HG03135 (cell line): ENCODE measurements around the gene TRPM5.

ENCODE experiments used
- ATAC-seq: cut with Tn5 transposase; IDR thresholded peaks from one replicate; pipeline ENCODE4 v1.9.1; 2021; ENCODE audit warnings: mild to moderate bottlenecking, moderate library complexity; ENCODE audit not compliant: unreplicated experiment

TRPM5 gene

DNA sequence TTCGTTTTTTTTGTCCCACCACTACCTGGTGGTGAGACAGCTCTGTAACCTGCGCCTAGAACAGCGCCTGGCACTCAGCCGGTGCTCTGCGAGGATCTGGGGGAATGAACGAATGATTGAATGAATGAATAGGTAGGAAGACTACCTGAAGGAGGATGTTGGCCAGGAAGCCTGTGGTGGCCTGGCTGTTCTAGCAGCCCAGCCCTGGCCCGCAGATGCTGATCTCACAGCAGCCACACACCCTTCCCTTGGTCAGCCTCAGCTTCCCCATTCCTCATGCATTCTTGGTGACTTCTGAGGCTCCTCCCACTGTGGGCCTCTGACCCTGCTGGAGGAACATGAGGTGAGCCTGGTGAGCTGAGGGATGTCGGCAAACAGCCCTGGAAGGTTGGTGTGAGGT lies 3.7 kb downstream of the TRPM5 start:
- ATAC-seq, result no peak

DNA sequence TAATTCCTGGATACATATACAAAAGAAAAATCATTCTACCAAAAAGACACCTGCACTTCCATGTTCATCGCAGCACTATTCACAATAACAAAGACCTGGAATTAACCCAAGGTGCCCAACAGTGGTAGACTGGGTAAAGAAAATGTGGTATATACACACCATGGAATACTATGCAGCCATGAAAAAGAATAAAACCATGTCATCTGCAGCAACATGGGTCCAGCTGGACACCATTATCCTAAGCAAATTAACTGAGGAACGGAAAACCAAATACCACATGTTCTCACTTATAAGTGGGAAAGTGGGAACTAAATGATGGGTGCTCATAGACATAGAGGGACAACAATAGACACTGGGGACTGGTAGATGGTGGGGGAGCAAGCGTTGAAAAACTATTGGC lies 4.5 kb downstream of the TRPM5 start:
- no peak for ATAC-seq

DNA sequence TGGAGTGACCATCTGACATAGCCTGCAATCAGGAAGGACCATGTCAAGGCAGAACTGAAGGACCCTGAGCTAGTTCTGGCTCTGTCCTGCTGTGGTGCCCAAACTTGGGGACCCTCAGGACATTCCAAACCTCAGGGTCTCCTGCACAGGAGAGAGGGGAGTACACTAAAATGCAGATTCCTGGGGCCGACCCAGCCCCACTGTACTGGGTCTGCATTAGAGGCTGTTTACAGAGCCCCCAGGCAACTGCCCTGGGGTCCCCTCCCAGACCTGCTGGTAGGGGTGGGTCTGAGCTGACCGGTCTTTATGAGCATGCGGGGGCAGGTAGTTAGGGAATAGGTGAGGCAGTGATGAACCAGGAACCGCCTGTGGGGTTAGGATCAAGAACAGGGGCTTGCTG lies 6.8 kb downstream of the TRPM5 start:
- no peak for ATAC-seq

DNA sequence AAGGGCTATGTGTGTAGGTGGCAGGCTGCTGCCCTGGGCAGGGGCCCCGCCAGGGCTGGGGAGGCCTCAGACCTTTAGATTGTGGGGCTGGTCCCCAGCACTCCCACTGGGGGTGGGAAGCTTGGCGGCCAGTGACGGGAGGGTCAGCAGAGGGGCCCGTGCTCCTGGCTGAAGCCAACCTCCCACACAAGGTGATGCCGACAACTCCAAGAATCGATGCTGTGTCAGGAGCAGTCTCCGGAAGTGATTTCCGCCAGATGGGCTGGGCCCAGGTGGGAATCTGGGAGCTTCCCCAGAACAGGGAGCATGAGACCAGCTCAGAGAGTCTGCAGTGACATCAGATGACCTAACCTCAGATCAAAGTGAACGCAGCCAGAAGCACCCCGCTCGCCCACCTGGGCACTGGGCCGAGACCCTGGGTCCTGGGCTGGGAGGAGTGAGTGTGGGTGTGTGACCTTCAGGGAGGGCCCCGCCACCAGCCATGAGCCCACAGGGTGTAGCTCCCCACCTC lies 7.7 kb downstream of the TRPM5 start:
- no peak for ATAC-seq

DNA sequence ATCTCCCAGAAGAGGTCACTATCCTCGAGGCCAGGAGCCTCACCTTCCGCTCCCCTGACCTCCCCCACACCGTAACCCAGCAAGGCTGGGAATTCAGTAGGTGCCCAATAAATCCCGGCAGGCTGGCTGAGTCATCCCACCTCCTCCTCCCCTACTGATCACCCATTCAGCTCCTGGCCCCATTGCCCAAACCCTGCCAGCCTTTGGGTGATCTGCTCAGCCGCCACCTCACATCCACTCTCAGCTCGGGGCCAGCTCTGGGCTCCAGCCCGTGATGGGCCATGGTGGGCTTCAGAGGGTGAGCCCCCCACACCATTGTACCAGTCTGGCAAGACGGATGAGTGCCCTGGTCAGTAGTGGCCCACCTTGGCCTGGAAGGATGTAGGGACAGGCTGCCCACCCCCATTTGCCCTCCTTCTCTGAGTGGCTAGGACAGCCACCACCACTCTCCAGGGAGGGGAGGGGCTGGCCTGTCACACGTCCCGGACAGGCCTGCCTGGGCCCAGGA lies 8.2 kb downstream of the TRPM5 start:
- no peak for ATAC-seq

DNA sequence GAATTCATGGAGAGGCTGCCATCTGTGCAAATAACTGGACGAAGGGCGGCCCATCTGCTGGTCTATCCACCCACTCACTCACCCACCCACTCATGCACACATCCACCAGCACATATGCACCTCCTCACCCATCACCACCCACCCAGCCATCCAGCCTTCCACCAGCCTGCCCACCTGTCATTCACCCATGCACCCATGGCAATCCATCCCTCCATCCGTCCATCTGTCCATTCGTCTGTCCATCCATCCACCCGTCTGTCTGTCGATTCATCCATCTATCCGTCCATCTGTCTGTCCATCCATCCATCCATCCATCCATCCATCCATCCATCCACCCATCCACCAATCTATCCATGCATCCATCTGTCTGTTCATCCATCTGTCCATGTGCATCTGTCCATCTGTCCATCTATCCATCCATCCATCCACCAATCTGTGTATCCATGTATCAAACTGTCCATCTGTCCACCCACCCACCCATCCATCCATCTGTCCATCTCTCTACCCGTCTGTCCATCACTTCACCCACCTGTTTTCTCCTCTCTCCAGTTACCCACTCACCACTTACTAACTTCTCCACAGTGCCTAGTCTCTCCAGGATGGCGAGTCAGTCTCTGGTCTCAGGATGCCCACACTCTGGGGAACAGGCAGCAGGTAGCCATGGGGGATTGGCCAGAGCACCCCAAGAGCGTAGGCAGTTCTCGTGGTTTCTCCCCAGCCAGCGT lies 8.9 kb downstream of the TRPM5 start:
- no peak for ATAC-seq

DNA sequence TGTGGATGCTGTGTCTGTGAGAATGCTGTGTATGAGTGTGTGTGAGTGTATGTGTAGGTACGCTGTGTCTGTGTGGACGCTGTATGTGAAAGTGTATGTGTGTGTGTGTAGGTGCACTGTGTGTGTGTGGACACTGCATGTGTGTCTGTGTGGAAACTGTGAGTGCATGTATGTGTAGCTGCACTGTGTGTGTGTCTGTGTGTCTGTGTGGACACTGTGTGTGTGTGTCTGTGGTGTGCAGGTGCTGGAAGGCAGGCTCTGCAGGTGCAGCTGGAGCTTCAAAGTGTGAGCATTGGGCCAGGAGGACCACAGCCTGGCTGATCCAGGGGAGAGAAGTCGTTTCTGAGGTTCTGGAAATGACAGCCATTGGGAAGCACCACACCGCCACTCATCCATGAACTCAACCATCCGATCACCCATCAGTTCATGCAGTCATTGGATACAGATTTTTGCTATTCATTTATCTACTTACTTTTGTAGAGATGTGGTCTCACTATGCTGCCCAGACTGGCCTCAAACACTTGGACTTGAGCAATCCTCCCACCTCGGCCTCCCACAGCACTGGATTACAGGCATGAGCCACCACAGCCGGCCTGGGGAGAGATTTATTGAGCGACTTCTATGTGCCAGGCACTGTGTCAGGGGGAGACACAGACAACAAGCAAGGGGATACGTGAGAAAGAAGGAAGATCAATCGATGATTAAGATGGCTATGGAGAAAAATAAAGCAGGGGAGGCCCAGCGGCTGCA lies 9.6 kb downstream of the TRPM5 start:
- ATAC-seq, result no peak

DNA sequence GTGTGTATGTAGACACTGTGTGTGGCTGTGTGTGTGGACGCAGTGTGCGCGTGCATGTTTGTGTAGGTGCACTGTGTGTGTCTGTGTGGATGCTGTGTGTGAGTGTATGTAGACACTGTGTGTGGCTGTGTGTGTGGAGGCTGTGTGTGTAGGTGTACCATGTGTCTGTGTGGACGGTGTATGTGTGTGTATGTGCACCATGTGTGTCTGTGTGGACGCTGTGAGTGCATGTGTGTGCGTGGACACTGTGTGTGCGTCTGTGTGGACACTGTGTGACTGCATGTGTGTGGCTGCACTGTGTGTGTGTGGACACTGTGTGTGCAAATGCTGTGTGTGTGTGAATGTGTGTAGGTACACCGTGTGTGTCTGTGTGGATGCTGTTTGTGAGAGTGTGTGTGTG lies 10.3 kb downstream of the TRPM5 start:
- ATAC-seq, result no peak

DNA sequence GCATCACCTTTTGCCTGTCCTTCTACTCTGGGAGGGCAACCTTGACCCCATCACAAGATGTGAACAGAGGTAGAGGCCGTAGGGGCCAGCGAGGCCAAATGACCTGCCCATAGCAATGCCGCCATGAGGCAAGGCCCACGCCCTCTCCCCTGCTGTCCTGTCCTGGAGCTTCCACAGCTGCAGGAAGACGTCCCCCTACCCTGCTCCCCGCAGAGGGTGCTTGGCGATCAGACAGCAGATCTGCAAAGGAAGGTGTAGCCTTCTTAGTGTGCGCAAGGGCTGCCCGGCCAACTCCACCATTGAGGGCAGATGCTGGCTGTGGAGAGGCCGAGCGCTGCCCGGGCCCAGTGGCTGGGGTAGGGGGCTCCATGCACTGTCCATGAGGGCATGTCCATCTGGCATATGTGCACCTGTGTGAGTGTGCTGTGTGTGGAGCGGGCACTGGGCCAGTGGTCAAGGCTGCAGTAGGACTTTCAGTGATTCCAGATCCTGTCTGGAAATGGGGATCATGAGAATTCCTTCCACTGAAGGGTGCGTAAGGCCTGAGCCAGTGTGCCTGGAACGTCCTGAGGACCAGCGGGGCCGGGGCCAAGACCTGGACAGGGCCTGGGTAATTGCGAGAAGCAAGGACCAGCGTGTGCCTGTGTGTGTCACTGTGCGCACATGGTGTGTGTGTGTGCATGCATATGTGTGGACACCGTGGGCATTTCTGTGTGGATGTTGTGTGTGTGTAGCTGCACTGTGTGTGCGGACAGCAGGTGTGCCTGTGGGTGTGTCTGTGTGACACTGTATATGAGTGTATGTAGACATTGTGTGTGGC lies 11.0 kb downstream of the TRPM5 start:
- ATAC-seq, result no peak

DNA sequence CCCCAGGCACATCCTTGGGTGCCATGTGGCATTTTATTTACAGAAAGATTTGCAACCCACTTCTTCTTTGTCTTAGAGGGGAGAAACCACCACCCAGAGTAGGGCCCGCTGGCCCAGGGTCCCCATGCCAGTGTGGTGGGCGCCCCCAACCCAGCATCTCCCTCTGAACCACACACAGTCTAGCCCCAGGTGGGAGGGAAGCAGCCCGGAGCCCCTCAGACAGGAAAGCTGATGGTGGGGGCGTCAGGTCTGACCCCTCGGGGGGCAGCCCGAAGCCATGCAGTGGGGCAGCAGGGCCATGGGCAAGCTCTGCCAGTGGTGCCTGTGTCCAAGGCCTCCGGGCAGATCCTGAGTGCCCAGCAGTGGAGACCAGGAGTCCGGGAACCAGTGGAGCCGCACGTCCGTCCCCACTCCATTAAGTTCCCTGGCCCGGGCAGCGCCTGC lies 11.7 kb downstream of the TRPM5 start:
- no peak for ATAC-seq

DNA sequence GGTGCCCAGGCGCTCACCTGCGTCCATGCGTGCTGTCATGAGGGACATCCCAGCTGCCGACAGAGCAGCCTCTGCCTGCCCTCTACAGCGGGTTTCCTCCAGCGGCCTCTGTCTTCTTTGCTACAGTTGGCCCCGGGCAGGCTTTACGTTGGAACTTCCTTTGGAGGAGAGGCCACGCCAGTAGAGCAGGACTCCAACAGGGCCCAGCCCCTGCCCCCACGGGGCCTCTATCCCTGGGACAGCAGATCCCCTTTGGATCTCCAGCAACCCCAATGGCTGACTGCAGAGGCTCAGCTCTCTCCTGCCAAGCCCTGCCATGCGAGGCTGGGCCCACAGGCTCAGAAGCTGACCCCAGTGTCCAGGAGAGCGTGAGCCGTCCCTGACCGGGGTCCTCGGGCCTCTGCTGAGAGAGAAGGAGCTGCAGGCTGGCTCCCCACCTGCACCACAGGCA lies 12.1 kb downstream of the TRPM5 start:
- ATAC-seq, result no peak

DNA sequence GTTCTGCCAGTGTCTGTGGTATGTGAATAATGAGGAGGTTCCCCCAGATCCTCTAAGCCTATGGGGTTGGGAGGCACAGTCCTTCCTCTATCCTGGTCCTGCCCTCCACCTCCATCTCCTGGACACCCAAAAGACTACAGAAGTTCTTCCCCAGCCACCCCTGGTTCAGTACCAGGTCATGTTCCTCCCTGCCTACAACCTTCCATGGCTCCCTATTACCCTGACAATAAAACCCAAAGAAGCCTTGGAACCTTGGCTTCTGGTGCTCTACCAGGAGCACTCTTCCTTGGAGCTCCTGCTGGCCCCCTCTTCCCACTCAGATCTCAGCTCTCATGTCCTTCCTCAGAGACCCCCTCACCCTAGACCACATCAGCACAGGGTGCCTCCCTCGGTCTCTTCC lies 12.9 kb downstream of the TRPM5 start:
- ATAC-seq, result no peak

DNA sequence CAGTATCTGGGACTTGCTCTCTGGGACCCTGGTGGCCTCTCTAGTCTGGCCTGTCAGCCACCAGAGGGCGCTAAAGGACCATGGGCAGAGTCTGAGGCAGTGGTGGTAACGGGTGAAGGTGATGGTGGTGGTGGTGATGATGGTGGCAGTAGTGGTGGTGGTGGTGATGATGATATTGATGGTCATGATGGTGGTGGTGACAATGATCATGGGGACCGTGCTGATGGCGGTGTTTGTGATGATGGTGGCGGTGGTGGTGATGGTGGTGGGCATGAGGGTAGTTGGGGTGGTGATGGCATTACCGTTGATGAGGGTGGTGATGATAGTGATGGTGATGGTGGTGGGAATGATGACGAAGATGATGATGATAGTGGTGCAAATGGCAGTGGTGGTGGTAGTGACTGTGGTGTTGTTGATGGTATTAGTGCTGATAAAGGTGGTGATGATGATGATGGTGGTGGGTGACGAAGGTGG lies 16.0 kb downstream of the TRPM5 start:
- ATAC-seq, result no peak

DNA sequence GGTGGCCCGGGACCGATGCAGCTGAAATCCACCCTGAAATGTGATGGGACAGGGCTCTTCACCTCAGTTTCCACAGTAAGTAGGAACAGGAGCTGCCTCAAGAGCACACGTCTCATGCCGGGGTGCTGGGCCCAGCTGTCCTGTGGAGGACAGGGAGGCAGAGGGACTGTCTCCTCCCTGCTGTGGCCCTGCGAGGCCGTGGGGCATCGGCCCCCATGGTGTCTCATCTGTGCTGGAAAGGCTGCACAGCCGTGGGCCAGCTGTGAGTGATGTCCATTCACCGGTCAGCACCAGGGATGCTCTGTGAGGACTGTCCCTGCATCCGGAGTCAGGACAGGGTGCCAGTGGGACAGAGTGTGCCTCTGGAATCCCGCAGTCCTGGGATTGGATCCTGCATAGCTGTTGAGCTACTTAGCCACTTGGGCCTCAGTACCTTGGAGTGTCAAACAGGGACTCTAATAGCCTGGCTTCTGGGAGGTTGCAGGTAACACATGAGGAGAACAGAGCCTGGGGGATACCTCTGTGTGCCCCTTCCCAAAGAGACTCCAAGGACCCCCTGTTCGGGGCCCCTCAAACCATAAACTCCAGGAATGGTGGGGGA lies 16.5 kb downstream of the TRPM5 start:
- ATAC-seq, result no peak

DNA sequence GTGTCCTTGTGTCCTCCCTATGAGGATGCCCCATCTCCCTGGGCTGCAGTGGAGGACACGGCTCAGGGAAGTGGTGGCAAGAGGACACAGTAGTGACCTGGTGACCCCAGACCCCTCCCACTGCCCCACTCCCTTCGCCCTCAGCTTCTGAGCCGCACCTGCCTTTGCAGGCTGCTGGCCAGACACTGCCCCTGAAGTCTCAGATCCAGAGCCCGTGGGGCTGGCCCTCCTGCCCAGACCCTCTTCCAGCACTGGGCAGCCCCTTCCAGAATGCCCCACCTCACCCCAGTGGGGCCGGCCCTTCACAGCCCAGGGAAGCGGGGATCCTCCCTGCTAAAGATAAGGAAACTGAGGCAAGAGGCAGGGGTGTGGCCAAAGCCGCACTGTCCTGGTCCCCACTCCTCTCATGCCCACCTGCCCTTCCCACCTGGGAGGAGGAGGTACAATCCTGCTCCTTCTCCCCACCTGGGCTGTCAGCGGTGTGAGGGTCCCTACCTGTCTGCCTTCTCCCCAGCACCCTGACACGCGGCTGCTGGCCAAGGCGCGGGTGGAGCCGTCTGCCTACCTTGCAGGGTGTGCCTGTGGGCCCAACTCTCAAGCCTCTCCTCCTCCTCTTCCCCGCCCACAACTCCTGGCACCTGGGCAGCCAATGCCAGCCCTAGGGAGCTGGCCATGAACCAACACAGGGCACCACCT lies 17.3 kb downstream of the TRPM5 start:
- no peak for ATAC-seq

DNA sequence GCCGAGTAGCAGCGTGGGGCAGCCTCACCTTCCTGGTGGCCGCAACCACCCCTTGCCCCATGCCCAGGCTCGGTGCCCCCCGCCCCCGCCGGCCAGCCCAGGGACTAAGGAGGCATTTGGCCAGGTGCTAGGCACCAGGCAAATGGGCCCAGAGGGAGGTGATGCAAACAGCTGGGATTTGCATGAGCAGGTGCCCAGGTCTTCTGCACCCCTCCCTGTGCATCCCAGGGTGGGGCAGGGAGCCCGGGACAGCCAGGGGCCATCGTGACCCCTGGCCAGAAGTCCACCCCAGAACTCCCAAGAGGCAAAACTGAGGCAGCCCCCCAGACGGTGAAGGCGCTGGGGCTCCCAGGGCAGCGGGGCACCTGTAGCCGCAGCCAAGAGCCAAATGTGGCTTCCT lies 18.1 kb downstream of the TRPM5 start:
- ATAC-seq, result no peak

DNA sequence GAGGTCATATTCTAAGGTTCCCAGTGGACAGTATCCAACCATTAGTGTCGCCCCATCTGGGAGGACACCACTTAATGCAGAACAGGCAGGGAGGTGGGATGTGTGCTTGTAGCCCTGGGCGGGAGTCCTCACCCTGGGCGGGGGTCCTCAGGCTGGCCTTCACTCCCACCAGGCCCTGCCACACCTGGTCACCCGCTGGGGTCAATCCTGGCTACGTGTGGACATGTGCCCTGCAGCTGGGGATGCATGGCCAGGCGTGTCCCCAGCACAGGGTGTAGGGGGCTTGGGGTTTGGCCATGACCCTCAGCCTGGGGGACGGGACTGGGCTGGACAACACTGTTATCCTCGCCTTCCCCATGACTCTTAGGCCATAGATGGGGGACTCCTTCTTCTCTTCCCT lies 18.8 kb downstream of the TRPM5 start:
- ATAC-seq, result no peak

DNA sequence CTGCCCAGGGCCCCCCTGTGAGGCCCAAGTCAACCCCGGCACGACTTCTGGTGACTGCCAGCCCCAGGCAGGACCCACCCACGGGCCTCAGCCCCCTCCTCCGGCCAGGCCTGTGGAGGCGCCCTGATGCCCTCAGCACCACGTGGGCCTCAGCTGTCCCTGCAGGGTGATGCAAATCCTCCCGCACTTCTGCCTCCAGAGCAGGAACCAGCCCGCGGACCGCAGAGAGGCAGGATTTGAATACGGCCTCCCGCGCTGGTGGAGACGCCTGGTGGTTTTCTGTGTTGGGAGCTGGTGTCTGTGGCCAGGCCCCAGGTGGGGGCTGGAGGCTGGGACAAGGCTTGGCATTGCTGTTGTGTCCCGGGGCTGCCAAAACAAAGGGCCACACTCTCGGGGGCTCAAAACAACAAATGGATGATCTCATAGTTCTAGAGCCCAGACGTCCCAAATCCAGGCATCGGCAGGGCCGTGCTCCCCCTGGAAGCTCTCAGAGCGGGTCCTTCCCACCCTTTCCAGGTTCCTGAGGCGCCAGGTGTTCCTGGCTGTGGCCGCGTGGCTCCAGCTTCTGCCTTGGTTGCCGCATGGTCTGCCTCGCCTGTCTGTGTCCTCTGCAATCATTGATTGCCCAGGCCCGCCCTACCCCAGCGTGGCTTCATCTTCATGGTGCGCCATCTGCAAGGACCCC lies 19.4 kb downstream of the TRPM5 start:
- no peak for ATAC-seq
